Stimulated activated CD4-positive, alpha-beta T cell treated with anti-CD3 and anti-CD28 coated beads, Interleukin-2, amount 100 ng/mL, for 48 hours (primary cell): ENCODE data around the gene WIPF2.

Source experiments
- DNase-seq, 2 donors: peaks; one replicate each; pipeline ENCODE4 v3.0.0-alpha.2; 2020

Gene WIPF2, protein sequence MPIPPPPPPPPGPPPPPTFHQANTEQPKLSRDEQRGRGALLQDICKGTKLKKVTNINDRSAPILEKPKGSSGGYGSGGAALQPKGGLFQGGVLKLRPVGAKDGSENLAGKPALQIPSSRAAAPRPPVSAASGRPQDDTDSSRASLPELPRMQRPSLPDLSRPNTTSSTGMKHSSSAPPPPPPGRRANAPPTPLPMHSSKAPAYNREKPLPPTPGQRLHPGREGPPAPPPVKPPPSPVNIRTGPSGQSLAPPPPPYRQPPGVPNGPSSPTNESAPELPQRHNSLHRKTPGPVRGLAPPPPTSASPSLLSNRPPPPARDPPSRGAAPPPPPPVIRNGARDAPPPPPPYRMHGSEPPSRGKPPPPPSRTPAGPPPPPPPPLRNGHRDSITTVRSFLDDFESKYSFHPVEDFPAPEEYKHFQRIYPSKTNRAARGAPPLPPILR

DNA sequence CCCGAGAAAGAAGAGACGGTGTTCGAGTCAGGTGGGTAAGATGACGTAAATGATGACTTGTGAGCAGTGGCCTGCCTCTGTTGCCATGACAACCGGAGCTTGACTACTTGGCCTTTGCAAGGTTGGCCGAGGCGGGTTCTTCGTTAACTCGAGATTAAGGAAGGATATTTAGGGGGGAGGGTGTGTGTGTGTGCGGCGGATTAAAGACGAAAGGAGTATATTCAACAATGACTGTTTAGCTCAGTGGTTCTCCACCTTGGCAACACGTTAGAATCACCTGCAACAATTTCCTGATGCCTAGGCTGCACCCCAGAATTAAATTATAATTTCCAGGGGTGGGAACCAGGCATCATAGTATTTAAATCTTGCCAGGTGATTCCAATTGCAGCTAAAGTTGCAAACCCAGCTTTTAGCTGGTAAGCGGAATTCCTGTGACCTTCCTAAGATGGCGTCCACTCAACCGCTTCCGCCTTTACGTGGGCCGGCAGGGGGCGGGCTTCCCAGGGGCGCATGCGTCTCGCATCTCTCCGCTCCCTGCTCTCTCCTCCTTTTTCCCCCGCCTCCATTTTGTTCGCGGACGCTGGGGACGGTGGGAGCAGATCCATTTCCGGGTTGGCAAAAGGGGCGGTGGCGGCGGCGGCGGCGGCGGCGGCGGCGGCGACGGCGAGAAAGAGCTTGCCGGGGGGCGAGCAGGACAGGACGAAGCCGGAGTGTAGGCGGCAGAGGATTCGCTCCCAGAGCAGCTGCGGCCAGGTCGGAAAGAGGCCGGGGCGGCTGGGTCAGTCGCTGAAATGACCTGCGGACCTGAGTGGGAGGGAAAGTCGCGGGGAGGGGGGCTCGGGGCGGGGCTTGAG is at the start of gene WIPF2:
TSS of gene WIPF2 (plus strand) at position 565 of the 854 bp plus-strand sequence. CDS start 37,156 bp downstream, outside the sequence.
- DNase-seq, result peak; percentile 95

DNA sequence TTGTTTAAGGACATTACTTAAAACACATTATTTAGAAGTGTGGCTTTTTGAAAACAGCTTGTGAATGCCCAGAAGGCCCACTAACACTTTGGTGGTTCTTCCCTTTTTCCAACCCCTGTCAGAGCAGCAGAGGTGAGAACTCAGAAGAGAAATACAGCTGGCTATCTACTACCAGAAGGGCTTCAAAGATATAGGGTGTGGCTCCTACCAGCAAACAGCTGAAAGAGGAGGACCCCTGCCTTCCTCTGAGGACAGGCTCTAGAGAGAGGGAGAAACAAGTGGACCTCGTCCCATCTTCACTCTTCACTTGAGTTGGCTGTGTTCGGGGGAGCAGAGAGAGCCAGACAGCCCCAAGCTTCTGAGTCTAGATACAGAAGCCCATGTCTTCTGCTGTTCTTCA is 48.8 kb upstream of the WIPF2 start:
- no peak for DNase-seq

- no peak for DNase-seq
Measured at GRCh38 chr17:40171750-40172149, 47.4 kb upstream of the WIPF2 start.

- no peak for DNase-seq
Measured at GRCh38 chr17:40173091-40173777, 45.9 kb upstream of the WIPF2 start.

DNA sequence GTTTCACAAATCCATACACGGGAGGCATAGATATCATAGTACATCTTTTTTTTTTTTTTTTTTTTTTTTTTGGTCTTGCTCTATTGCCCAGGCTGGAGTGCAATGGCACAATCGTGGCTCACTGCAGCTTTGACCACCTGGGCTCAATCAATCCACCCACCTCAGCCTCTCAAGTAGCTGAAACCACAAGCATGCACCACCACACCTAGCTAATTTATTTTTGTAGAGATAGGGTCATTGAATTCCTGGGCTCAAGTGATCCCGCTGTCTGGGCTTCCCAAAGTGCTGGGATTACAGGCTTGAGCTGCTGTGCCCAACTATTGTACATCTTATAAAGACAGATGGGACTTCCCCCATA is 45.3 kb upstream of the WIPF2 start:
- DNase-seq, result no peak

DNA sequence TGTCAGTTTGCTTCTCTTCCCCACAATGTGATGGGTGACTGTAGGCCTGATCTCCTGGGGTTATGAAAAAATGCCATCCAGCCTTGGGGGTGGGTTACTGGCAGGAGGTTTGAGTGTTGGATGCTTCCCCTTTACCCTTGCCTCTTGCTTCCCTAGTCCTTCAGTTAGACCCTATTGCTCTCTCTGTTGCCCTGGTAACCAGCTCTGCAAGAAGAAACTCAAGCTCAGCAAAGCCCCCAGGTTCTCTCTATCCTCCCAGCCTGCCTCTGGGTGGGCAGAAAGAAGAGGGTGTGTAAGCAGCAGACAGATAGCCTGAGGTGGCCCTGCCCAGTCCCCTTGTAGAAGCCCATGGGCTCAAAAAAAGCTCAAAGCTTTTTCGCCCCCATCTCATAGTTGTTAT is 44.6 kb upstream of the WIPF2 start:
- DNase-seq, result no peak

- DNase-seq, result no peak
Measured at GRCh38 chr17:40175928-40176753, 43.0 kb upstream of the WIPF2 start.

DNA sequence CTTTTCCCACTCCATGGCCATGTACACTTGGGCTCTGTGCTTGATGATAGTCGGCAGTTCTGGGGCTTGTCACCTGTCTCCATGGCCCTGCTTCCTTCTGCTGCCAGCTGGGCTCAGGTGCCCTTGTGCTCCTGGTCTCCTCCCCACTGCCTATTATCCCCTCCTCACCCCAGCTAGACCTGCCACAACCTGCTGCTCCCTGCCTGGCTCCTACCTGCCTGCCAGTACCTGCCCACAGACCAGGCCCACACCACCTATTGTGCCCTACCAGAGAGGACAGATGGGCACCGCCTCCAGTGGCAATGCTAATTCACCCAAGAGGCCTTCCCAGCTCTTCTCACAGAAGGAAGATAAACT is 42.4 kb upstream of the WIPF2 start:
- no peak for DNase-seq

- DNase-seq, result peak; percentile 82 to 84
Measured at GRCh38 chr17:40177275-40177874, 41.7 kb upstream of the WIPF2 start, which contains the start of gene RAPGEFL1. Gene RAPGEFL1, plus strand, starts transcription at chr17:40177470. Its CDS starts 392 bp downstream, at chr17:40177862.

DNA sequence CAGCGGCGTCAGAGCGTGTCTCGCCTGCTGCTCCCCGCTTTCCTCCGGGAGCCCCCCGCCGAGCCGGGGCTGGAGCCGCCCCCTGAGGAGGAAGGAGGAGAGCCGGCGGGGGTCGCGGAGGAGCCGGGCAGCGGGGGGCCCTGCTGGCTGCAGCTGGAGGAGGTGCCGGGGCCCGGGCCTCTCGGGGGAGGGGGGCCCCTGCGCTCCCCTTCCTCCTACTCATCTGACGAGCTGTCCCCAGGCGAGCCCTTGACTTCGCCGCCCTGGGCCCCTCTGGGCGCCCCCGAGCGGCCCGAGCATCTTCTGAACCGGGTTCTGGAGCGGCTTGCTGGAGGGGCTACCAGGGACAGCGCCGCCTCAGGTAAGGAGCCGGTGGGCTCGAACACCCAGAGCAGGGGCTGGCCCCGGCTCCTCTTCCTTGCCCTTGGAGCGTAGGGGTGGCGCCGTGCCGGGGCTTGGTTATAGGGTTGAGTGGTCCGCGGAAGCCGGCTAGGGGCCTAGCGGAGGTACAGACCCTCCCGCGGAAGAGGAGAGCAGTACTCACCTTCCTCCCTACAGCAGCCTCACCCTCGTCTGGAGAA is 41.0 kb upstream of the WIPF2 start:
- DNase-seq, result no peak

DNA sequence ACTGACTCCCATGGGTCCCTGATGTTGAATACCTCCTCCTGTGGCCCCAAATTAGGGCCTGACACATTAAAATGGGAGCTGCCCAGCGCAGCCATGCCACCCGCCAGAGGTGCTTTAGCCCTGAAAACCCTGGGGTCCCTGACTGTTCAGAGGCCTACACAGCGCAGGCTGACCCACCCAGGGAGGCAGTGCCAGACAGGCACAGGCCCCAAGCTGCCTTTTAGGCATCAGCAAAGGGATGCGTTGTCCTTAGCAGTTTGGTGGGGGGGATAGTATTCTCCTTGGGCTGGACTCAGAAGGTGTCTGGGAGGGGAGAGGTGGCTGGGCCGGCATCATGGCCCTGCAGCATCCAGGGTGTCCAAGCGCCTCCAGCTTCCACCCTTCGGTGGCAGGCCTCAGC is 40.4 kb upstream of the WIPF2 start:
- DNase-seq, result no peak

GRCh38 chr17:40179923-40180659 is 39.0 kb upstream of the WIPF2 start:
- no peak for DNase-seq

DNA sequence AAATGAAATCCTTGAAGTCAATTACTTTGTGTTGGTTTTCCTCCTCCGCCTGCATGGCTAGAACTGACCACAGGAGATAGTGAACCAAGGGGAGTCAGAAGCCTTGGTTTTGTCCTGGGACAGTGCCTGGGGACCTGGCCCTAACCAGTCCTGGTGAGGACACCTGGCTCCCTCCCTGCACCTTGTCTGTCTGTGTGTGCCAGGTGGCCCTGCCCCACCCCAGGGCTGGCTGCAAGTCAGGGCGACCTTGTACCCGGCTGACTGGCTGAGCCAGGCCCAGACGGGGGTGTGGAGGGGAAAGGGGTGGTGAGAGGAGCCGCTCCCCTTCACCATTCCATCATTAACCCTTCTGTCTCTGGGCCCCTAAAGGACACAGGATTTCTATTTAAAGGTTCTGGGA is 38.4 kb upstream of the WIPF2 start:
- no peak for DNase-seq

DNA sequence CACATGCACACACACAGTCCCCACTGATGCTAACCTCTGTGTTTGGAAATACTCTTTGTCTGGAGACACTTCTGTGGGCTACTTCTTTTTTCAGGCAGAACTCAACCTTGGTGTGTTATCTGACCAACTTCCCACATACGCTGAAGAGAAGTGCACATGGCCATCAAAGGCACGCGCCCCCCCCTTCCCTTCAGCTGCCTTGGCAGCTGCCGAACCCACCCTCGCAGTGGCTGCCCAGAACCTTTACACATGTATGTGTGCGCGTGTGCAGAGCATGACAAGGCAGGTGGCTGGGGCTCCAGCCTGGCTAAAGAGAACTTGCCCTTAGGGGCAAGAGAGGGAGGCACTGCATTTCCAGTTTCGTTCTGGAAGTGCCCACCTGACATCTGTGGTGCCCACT is 37.9 kb upstream of the WIPF2 start:
- DNase-seq, result no peak

GRCh38 chr17:40182606-40183005 is 36.5 kb upstream of the WIPF2 start:
- DNase-seq, result no peak

GRCh38 chr17:40187238-40187637 is 31.9 kb upstream of the WIPF2 start:
- DNase-seq, result no peak

GRCh38 chr17:40188694-40189093 is 30.4 kb upstream of the WIPF2 start:
- DNase-seq, result no peak

DNA sequence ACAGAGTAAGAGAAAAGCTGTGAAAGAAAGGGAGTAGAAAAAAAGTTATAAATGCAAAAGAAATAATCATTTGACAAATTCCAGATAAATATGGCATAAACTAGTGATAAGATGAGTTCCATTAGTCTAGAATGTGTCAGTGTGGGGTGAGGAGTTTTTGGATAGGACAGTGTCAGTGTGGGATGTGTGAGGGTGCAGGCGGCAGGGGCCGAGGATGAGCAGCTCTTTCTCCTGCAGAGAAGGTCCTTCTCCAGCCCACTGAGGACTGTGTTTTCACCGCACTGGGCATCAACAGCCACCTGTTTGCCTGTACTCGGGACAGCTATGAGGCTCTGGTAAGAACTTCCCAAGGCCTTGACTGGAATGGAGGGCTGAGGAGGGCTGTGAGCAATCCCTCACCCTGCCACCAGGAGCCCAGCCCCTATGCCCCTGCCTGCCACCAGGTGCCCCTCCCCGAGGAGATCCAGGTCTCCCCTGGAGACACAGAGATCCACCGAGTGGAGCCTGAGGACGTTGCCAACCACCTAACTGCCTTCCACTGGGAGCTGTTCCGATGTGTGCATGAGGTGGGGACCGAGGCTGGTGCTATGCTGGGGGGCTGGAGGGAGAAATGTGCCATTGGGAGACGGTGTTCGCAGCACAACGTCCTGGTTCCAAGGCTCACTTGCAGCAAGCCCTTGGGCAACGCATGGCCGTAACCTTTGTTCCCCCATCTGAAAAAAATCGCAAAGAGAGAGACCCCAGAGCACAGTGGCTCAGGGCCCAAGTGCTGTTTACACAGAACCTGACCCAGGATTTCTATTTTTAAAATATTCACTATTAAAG is 28.7 kb upstream of the WIPF2 start:
- peak in 1 of 2 donors; percentile 23 for DNase-seq

DNA sequence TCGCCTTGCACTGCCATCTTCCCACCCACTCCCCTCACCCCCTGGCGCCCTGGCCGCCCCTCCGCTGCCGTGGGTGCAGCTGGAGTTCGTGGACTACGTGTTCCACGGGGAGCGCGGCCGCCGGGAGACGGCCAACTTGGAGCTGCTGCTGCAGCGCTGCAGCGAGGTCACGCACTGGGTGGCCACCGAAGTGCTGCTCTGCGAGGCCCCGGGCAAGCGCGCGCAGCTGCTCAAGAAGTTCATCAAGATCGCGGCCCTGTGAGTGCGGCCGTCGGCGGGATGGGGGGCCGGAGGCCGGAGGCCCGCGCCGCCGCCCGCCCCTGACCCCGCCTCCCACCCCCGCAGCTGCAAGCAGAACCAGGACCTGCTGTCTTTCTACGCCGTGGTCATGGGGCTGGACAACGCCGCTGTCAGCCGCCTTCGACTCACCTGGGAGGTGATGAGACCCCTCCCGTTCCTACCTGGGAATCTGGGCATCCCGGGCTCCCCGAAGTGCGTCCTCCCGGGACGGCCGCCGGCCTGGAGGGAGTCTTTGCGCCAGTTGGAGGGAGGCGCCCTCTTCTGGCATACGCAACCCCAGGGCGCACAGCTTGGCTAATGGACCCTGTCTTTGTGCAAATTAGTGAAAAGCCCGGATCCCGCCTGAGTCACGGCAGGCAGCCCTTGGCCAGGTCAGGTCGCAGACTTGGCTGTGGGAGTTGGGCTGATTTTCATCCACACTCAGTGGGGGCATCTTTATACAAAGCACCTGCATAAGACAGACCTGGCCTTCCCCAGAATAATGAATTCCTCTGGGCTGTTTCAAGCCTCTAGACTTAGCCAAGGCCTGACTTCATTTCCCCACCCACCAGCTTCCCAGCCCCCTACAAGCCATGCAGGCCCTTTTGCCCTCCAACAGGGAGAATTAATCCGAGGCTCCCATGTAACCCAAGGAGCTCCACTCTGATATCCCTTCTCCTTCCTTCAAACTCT is 27.6 kb upstream of the WIPF2 start:
- DNase-seq, result peak; percentile 56 to 57
